C4-2B (cell line): ENCODE measurements around the gene CEP89.

Experiments used
- CTCF ChIP-seq: fragments of 450-650 bp; conservative IDR thresholded peaks from 2 replicates; pipeline ENCODE4 v1.5.1; 2017; ENCODE audit warnings: mild to moderate bottlenecking
- ZFX ChIP-seq: fragments of 450-650 bp; IDR thresholded peaks from 2 replicates; pipeline ENCODE4 v1.6.1; 2017

GRCh38 chr19:32936065-32936464, 35.7 kb downstream of the CEP89 start:
- TF ChIP-seq CTCF (no peak), ZFX (no peak)
